ENCODE measurements around the gene SLC15A2. TPM values are rescaled to one million over a fixed set of nuclear protein-coding genes. Genes with fewer than 3 reads are reported as not detected.

Gene SLC15A2
- total and polyA plus RNA-seq, 2 experiments from 2014 or later = not detected

GRCh38 chr3:121974601-121975111 is 80.5 kb downstream of the SLC15A2 start:
- no peaks in the 10 kb centered on the region for H3K9me2 ChIP-seq (ENCODE audit: insufficient read depth)
- no peak overlapping the region for H3K9ac ChIP-seq
- H3K27me3 ChIP-seq (replicated peaks; ENCODE audit: insufficient read depth) = no peaks in the 10 kb centered on the region
- no peak for TF ChIP-seq EZH2phosphoT487 (IDR thresholded peaks at IDR 0.05; ENCODE audit: insufficient read depth, low read depth)
- no peak for TF ChIP-seq EZH2 (IDR thresholded peaks at IDR 0.05; ENCODE audit: insufficient read depth, poor library complexity, severe bottlenecking)
- H3F3A ChIP-seq (ENCODE audit: insufficient read depth) = no peaks in the 10 kb centered on the region
- H3K79me2 ChIP-seq (ENCODE audit: insufficient read depth) = no peaks in the 10 kb centered on the region
- no peak for DNase-seq
- no peaks in the 10 kb centered on the region for H3K36me3 ChIP-seq (ENCODE audit: low read depth)
- no peaks in the 10 kb centered on the region for H3K4me1 ChIP-seq (ENCODE audit: insufficient read depth)
- no peak overlapping the region for H3K4me3 ChIP-seq
- no peaks in the 10 kb centered on the region for H3K9me3 ChIP-seq (ENCODE audit: low read depth)
- WGBS, 2 experiments (ENCODE audit: low coverage in 1 of 2, low lambda C conversion rate in 2 of 2, missing lambda C conversion rate in 2 of 2) = 30 to 39% methylated on average over 2 of the region's 2 CpGs
- H4K20me1 ChIP-seq (ENCODE audit: insufficient read depth) = no peaks in the 10 kb centered on the region
- in situ Hi-C loops (cut with MboI) = no loop called here
- no peak overlapping the region for H3K4me2 ChIP-seq (ENCODE audit: unreplicated experiment)
- no peak overlapping the region for H2AFZ ChIP-seq
- H3K27ac ChIP-seq = no peak overlapping the region

DNA sequence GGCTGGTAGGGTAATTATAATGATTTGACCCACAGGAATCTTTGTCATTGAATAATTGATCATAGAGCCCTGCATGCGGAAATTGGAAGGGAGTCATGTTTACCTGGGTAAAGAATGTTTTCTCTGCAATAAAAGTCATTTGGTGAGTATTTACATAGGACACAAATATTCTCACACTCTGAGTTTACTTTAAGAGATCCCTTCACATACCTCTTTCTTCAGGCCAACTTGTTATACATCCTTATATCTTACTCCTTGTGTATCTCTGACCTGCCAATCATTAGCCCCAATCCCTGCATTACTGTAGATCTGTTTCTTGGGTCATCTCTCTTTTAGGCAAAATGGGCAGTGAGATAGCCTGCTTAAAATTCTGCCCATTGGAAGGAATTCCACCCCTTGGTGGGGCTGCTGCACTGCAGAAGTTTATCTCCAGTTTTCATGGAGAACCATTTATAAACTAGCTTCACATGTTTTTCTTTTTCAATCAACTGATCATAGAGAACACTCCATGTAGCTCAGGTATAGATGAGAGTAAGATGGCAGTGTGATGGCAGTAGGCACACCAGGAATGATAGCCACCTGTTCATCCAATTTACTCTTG is 81.6 kb downstream of the SLC15A2 start:
- Histone ChIP-seq H3K4me3 (no peak overlapping the region), H3K27ac (no peak overlapping the region), H3K9me3 (ENCODE audit: low read depth) (no peaks in the 10 kb centered on the region), H3K9me2 (ENCODE audit: insufficient read depth) (no peaks in the 10 kb centered on the region), H3K4me2 (ENCODE audit: unreplicated experiment) (no peak overlapping the region), H3K9ac (no peak overlapping the region), H3F3A (ENCODE audit: insufficient read depth) (no peaks in the 10 kb centered on the region), H3K79me2 (ENCODE audit: insufficient read depth) (no peaks in the 10 kb centered on the region), H3K4me1 (ENCODE audit: insufficient read depth) (no peaks in the 10 kb centered on the region), H4K20me1 (ENCODE audit: insufficient read depth) (no peaks in the 10 kb centered on the region), H2AFZ (no peak overlapping the region), H3K27me3 (replicated peaks; ENCODE audit: insufficient read depth) (no peaks in the 10 kb centered on the region), H3K36me3 (ENCODE audit: low read depth) (no peaks in the 10 kb centered on the region)
- in situ Hi-C loops (cut with MboI) = no loop called here
- 28 to 42% methylated on average over 1 of the region's 1 CpG for WGBS, 2 experiments (ENCODE audit: low coverage in 1 of 2, low lambda C conversion rate in 2 of 2, missing lambda C conversion rate in 2 of 2)
- no peak for DNase-seq
- TF ChIP-seq EZH2 (IDR thresholded peaks at IDR 0.05; ENCODE audit: insufficient read depth, poor library complexity, severe bottlenecking) = no peak

GRCh38 chr3:121976727-121977126 is 82.5 kb downstream of the SLC15A2 start:
- Histone ChIP-seq H3F3A (ENCODE audit: insufficient read depth) (no peaks in the 10 kb centered on the region), H3K27ac (no peak overlapping the region), H3K9me2 (ENCODE audit: insufficient read depth) (no peaks in the 10 kb centered on the region), H4K20me1 (ENCODE audit: insufficient read depth) (no peaks in the 10 kb centered on the region), H3K27me3 (replicated peaks; ENCODE audit: insufficient read depth) (no peaks in the 10 kb centered on the region), H3K9ac (no peak overlapping the region), H3K4me1 (ENCODE audit: insufficient read depth) (no peaks in the 10 kb centered on the region), H3K36me3 (ENCODE audit: low read depth) (no peaks in the 10 kb centered on the region), H3K9me3 (ENCODE audit: low read depth) (no peaks in the 10 kb centered on the region), H2AFZ (no peak overlapping the region), H3K4me2 (ENCODE audit: unreplicated experiment) (no peak overlapping the region), H3K79me2 (ENCODE audit: insufficient read depth) (no peaks in the 10 kb centered on the region), H3K4me3 (no peak overlapping the region)
- in situ Hi-C loops (cut with MboI) = no loop called here
- 5 to 6% methylated on average over 1 of the region's 1 CpG for WGBS, 2 experiments (ENCODE audit: low coverage in 1 of 2, low lambda C conversion rate in 2 of 2, missing lambda C conversion rate in 2 of 2)
- no peak for DNase-seq
- TF ChIP-seq EZH2 (IDR thresholded peaks at IDR 0.05; ENCODE audit: insufficient read depth, poor library complexity, severe bottlenecking) (no peak), EZH2phosphoT487 (IDR thresholded peaks at IDR 0.05; ENCODE audit: insufficient read depth, low read depth) (no peak)

GRCh38 chr3:121979246-121979645 is 85.0 kb downstream of the SLC15A2 start:
- Histone ChIP-seq H3F3A (ENCODE audit: insufficient read depth) (no peaks in the 10 kb centered on the region), H3K79me2 (ENCODE audit: insufficient read depth) (no peaks in the 10 kb centered on the region), H3K9me3 (ENCODE audit: low read depth) (no peaks in the 10 kb centered on the region), H3K36me3 (ENCODE audit: low read depth) (no peaks in the 10 kb centered on the region), H4K20me1 (ENCODE audit: insufficient read depth) (no peaks in the 10 kb centered on the region), H3K4me2 (ENCODE audit: unreplicated experiment) (no peak overlapping the region), H3K9me2 (ENCODE audit: insufficient read depth) (no peaks in the 10 kb centered on the region), H3K27me3 (replicated peaks; ENCODE audit: insufficient read depth) (no peaks in the 10 kb centered on the region), H3K4me1 (ENCODE audit: insufficient read depth) (no peaks in the 10 kb centered on the region), H3K27ac (no peak overlapping the region), H3K9ac (no peak overlapping the region), H2AFZ (no peak overlapping the region), H3K4me3 (no peak overlapping the region)
- in situ Hi-C loops (cut with MboI) = no loop called here
- TF ChIP-seq EZH2 (IDR thresholded peaks at IDR 0.05; ENCODE audit: insufficient read depth, poor library complexity, severe bottlenecking) (no peak), EZH2phosphoT487 (IDR thresholded peaks at IDR 0.05; ENCODE audit: insufficient read depth, low read depth) (no peak)
- DNase-seq = no peak
- 29 to 34% methylated on average over 2 of the region's 2 CpGs for WGBS, 2 experiments (ENCODE audit: low coverage in 1 of 2, low lambda C conversion rate in 2 of 2, missing lambda C conversion rate in 2 of 2)

Data from GM23248 (cell line).